Glomerular visceral epithelial cell (primary cell): ENCODE data around the gene MAGI2.
"Not testable (repeated sequence)": the region's sequence is repeated elsewhere in the genome, so short reads cannot be mapped to it uniquely, and the experiment has no call there.

Experiments used
- DNase-seq: peaks from one replicate; pipeline ENCODE4 v3.0.0-alpha.2; 2016; ENCODE audit errors: extremely low spot score

Gene MAGI2

GRCh38 chr7:78002021-78002420, 1451.4 kb downstream of the MAGI2 start:
- DNase-seq, result no peak

- not testable (repeated sequence) for DNase-seq
These were observed 1454.3 kb downstream of the MAGI2 start for GRCh38 chr7:77999168-77999567.

DNA sequence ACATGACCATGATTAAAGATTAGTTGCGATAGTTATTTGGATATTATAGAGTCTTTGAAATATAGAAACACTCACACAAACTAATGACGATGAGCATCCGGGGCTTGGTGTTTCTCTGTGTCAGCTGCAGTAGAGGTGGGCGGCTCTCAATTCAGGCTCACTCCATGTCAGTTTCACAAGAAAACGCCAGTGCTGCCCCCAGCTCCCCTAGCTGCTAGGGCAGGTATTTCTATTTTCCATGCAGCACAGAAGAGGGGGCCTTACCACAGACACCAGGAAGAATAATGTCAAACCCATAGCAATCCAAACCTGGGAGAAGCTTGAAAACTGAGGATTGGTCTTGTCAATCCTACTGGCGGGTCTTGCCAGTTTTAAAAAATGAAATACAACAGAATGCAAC, 1457.8 kb downstream of the MAGI2 start:
- no peak for DNase-seq

- no peak for DNase-seq
These were observed 1459.6 kb downstream of the MAGI2 start for GRCh38 chr7:77993838-77994237.

GRCh38 chr7:77991656-77992055, 1461.8 kb downstream of the MAGI2 start:
- DNase-seq, result no peak

GRCh38 chr7:77989981-77990566, 1463.4 kb downstream of the MAGI2 start:
- DNase-seq, result no peak

DNA sequence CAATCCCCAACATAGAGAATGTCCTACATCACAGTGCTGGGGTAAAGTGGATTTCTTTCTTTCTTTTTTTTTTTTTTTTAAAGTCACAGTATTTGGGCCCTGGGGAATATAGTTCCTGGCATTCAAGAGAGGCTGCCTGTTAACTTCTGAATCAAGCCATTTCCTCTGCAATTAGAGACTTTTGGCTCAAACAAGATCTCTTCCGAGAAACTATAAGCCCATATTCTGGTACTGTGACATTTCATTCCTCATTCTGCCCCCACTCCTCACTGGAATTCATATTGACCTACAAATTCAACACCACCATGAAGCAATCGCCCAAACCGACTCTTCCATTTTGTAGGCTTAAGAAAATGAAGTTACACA, 1467.5 kb downstream of the MAGI2 start:
- no peak for DNase-seq

- DNase-seq, result no peak
These were observed 1468.1 kb downstream of the MAGI2 start for GRCh38 chr7:77985232-77985973.

DNA sequence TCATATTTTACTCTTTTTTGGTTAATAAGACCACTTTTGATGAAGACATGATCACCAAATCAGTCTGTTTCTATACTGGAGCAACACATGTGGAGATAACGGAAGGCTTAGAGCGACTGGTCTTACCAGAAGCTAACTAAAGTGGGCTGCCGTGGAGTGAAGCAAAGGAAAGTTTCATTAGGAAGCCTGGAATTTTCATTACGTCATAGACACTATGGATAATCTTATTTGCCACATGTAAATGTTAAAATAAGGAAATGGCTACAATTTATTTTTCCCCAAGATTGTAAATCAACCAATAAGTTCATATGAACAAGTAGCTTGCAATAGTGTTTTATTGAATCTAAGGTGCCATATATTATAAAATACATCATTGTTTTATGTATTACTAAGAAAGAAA, 1469.5 kb downstream of the MAGI2 start:
- no peak for DNase-seq

DNA sequence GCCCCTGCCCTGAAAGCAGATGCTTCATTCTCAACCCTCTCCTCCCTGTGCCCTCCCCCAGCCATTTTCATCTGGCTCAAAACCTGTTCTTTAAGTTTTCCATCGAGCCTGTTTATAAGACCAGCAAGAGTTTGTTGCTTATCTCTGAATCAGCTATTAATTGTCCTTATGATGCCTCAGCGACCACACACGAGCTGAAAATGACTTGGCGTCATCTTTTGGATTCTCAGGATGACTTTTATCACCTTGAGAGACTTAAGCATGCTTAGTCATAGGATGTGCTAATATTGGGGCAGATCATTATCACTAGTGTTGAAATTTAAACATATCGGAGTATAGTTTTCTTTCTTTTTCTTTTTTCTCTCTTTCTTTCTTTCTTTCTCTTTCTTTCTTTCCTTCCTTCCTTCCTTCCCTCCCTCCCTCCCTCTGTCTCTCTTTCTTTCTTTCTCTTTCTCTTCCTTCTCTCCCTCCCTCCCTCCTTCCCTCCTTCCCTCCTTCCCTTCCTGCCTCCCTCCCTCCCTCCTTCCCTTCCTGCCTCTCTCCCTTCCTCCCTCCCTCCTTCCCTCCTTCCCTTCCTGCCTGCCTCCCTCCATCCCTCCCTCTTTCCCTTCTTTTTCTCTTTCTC, 1470.4 kb downstream of the MAGI2 start:
- no peak for DNase-seq

- DNase-seq, result no peak
These were observed 1473.3 kb downstream of the MAGI2 start for GRCh38 chr7:77980087-77980713.

DNA sequence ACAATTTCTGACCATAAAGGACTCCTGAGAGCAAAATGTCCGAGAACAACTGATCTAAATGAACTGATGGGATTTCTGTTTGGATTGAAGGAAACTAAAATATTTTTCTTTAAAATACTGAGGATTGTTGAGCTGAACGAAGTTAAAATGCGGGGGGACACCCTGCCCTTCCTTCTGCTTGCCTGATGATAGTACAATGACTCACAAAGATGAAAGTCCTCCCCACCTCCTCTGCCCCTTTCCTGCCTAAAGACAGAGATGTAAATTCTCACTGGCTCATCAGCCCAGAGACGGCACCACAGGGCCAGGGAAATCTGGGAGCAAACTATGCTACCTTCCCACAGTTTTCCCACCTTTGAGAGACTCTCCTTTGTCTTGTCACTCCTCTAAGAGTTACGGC, 1474.2 kb downstream of the MAGI2 start:
- no peak for DNase-seq

- DNase-seq, result no peak
These were observed 1477.6 kb downstream of the MAGI2 start for GRCh38 chr7:77975672-77976480.

DNA sequence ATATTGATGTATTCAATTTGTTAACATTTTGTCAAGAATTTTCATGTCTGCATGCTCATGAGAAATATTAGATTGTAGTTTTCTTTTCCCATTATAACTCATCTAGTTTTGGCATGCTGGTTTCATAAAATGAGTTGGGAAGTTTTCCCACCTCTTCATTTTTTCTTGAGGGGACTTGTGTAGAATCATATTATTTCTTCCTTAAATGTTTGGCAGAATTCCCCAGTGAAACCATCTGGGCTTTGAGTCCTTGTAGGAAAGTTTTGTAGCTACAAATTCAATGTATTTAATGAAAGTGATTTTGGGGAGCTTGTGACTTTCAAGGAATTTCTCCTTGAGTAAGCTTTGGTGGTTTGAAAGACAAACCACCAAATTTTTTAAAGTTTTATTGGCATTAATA, 1481.7 kb downstream of the MAGI2 start:
- DNase-seq, result no peak

- no peak for DNase-seq
These were observed 1486.0 kb downstream of the MAGI2 start for GRCh38 chr7:77967429-77967828.
